GM19238 (cell line): ENCODE results near the gene CACNB4.
"Not testable (repeated sequence)": the region's sequence is repeated elsewhere in the genome, so short reads cannot be mapped to it uniquely, and the experiment has no call there.

ENCODE experiments used
- DNase-seq: peaks from one replicate; pipeline ENCODE4 v3.0.0; 2011; ENCODE audit warnings: low spot score; ENCODE audit not compliant: insufficient read length

The CACNB4 gene

DNA sequence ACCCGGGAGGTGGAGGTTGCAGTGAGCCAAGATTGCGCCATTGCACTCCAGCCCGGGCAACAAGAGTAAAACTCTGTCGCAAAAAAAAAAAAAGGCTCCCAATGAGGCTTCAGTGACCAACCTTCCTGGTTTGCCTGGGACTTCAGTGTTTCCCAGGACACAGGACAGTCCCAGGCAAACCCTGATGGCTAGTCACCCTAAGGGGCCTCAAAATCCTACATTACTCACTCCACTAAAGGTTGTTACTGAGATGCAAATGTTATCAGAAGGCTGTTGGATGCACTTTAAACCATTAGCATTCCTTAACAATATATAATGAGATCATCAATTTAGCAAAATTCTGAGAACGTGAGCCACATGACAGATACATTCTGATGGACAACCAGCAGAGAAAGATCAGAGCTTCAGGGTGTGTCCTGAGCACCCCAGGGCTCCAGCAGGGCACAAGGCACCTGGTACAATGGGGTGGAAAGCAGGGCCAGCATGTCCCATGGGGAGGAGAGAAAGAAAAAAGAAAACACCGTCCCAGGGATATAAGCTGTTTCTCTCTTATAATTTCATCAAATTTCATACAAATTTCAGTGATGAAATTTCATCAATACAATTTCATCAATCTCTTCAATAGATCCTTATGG, 152.5 kb downstream of the CACNB4 start:
- DNase-seq = no peak

DNA sequence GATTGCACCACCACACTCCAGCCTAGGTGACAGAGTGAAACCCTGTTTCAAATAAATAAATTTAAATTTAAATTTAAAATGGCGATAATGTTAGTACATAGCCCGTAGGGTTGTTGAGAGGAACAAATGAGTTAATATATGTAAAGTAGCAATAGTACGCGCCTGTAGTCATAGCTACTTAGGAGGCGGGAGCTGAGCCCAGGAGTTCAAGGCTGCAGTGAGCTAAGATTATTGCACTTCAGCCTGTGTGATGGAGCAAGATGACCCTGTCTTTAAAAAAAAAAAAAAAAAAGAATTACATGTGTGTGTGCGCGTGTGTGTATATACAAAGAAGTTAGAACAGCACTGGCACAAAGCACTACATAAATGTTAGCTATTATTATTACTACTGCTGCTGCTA, 153.2 kb downstream of the CACNB4 start:
- DNase-seq = no peak

DNA sequence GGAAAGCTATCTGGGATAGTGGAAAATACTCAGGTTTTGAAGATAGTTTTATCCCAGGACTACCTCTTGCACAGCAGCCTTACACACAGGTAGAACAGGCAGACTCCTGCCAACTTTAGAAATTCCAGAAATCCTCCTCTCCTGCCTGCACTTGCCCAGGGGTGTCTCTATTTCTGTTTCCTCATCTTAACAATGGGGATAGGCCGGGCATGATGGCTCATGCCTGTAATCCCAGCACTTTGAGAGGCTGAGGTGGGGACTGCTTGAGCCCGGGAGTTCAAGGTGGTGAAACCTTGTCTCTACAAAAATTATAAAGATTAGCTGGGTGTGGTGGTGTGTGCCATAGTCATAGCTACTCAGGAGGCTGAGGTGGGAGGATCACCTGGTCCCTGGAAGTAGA, 153.7 kb downstream of the CACNB4 start:
- no peak for DNase-seq

DNA sequence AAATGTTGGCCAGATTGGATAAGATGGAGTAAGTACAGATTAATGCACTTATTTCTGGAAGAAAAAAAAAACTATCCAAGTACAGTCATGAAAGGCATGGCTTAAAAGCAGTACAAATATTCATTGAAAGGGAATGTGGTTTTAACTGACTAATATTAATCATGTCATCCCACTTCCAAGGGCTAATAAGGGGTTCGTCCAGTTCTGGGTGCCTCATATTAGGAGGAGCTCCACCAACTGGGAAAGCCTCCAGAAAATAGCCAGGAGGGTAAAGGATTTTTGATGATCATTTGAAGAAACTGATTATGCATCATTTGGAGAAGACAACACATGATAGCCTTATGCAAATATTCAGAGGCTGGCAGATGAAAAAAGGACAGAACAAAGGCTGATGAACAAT, 155.4 kb downstream of the CACNB4 start:
- DNase-seq = no peak

DNA sequence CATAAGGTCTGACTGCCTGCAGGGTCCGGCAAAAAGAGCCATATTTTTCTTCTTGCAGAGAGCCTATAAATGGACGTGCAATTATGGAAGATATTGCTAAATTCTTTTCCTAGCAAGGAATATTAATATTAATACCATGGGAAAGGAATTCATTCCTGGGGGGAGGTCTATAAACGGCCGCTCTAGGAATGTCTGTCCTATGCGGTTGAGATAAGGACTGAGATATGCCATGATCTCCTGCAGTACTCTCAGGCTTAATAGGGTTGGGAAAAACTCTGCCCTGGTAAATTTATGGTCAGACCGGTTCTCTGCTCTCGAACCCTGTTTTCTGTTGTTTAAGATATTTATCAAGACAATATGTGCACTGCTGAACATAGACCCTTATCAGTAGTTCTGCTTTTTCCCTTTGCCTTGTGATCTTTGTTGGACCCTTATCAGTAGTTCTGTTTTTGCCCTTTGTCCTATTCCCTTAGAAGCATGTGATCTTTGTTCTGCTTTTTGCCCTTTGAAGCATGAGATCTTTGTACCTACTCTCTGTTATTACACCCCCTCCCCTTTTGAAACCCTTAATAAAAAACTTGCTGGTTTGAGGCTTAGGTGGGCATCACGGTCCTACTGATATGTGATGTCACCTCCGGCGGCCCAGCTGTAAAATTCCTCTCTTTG, 156.2 kb downstream of the CACNB4 start:
- not testable (repeated sequence) for DNase-seq

DNA sequence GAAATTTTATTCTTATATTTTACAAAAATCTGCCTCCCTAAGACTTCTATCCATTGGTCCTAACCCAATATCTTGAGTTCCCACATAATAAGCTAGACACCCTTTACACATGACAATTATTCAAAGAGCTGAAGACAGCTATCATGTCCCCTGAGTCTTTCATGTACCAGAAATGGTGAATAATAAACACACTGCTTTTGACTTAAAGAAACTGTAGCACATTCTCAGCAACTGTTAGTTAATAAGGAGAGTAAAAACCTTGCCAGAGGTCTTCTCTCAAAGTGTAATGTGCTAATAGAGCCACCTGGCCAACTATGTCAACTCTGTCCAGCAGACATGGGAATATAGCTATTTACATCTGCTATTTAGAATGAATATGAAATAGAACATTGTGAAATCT, 160.9 kb downstream of the CACNB4 start:
- no peak for DNase-seq

DNA sequence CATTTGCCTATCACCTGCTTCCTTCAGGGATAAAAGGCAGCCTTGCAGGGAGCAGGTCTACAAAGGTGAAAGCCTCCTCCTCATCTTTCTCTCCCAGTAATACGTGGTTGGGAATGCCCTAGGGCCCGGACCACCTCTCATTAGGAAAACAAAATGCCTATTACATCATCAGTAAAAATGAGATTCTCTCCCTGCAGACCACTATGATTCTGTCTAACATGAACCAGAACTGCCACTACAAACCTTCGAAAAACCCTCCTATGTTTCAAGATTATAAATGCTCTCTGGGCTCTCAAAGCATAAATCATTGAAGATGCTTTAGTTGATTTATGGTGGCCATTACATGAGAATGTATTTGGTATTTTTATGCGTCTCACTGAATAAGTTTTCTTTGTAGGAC, 162.2 kb downstream of the CACNB4 start:
- no peak for DNase-seq

DNA sequence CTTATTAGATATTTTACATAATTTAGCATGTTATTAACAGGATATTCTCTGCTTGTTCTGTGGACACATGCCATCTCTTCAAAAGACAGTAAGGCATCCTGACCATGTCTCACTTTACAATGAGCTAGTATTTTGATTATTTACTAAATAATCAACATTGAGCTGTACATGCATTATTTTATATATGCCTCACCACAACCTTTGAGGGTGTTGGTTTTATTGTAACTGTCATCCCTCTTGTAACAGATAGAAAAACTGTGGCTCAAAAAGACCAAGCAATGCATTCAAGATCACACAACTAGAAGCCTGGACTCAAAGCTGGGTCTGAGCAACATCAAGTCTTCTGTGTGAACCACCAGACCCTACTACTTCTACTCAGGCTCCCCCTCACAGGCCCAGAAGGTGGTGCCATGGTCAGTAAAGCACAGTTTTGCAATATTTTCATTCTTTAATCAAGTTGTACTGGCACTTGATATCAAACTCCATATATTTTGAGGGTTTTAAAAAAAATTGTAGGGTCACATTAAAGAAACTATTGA, 165.5 kb downstream of the CACNB4 start:
- no peak for DNase-seq

DNA sequence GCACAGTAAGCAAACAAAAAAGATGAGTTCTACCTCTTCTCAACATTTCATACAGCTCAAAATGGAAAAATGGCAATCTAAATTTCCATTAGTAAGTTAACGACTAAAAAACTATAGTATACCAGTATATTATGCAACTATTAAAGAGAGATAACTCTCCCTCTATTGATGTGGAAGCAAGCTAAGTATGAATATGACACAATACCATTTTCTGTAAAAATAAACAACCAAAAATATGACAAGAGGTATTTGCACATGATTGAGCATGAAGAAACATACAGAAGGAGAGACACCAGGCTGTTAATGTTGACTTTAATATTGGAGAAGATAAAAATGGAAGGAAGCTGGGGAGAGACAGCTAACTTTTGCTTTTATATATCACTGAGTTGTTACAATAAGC, 167.1 kb downstream of the CACNB4 start:
- no peak for DNase-seq

DNA sequence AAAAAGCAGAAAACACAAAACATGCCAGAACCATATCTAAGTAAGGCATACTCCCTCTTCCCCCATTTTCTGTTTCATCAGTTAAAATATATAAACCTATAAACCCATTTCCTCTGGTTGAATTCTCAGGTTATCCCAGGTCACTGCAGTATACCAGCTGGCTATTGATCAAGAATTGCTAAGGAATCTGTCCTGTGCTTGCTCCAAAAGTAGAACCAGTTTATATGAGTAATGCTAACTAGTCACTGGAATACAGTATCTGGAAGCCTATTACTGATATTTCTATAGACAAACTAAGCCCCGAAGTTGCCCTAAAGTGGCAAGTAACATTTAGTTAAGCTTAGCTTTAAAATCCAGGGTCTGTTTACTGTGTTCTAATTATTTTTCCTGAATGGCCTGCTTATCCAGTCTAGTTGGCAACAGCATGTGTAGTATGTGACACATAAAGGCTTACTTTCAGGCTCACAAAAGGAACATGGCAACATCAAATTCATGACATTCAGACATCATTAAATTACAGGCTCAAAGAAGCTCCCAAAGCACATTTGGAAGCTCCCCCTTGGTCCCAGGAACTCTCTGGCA, 167.7 kb downstream of the CACNB4 start:
- no peak for DNase-seq

DNA sequence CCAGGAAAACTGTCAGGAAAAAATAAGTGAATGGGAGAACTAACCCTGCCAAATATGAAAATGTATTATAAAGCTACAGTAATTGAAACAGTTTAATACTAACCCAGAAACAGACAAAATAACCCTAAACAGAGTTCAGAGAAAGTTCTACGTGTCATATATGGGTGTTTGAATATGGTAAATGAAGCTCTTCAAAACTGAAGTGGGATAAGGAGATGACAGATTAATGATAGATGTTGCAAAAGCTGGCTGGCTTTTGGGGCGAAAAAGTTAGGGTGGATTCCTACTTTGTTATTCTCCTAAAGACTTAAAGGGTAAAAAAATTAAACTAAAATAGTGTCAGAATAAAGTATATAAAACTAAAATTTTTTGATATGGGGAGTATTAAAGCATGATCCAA, 168.8 kb downstream of the CACNB4 start:
- no peak for DNase-seq

DNA sequence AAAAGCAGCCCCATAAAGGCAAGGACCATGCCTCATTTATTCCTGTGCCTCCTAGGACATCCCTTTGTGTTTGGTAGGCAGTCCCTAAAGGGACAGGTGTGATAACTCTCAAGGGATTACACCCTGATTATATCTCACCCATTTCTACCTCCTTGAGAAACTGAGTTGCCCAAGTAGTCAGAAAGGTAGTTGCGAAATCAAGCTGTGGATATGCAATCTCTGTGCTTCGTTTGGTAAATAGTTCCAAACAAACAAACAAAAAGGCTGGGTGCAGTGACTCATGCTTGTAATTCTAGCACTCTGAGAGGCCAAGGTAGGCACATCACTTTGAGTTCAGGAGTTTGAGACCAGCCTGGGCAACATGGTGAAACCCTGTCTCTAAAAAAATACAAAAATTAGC, 170.5 kb downstream of the CACNB4 start:
- no peak for DNase-seq

DNA sequence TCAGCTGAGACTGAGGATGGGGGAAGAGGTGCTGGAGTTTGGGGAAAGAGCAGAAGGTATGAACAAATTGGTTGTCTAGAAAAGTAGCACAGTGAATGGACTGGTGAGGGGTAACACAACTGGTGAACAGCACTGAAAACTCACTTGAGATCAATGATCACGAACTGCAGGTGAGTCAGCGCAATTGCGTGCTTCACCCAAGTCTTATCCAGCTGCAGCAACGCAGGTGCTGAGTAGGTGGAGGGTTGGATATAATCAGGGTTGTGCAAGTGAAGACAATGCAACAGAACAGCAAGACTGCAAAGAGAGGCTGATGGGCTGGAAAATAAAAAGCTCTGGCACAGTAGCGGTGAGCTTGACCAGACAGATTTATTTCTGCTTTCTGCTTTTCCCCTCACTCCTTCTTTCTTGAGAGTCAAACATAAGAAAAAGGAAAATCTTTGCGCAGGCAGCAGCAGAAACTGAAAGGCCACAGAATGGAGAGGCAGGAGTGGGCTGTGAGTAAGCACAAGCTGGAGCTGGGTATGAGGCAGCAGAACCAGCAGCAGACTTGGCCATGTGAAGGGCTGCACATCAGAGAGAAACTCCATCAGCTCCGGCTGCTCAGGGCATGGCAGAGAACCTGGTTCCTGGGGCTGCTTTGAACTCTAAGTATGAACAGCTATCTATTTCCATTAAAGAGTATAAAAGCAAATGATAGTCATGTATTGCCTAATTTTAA, 171.2 kb downstream of the CACNB4 start:
- DNase-seq = no peak

DNA sequence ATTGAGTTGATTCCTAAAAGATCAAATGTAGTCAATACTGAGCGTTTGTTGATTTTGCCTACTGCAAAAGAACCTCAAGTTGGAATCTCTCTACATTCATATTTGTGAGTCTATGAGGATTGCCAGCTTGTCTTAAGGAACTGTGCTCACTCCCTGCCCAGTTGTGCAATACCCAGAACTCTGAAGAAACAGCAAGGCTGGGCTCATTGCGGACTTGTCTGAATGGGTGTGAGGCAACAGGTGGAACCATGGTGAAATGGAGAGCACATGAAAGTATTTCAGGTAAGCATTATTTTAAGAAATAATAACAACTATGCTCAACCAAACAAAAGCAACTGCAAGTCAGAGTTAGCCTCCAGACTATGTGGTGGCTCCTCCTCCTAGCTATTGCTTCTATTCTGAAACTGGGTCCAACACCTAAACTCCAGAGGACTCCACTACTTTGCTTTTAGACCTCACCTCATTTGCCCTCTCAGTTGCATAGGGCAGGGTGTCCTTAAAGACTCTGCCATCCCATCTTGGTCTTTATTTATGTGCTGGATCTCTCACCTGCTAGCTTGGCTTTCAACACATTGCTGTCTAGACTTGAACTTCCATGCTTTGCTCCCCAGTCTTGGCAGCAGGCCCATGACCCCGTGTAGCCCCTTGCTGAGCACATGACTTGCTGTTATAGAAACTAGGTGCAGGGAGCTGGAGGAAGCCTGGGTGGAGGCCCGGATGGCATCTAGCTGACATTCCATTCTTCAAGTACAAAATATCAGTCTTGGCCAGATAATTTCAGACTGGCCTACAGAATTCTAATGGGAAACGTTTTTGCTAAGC, 175.8 kb downstream of the CACNB4 start:
- no peak for DNase-seq

DNA sequence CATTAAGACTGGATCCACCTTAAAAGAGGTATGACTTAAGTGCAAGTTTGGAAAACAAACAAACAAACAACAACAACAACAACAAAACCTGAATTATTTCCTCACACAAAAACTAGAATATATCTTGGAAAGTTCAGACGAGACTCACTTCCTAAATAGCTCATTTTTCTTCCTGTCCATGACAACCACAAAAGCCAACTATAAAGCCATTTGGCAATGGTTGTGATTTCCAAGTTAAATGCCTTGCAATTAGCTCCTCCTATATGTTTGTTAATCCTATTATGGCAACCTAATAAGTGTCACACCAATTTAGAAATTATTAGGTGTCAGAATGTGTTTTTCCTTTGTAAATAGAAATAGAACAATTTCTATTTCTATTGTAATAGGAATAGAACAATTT, 179.1 kb downstream of the CACNB4 start:
- DNase-seq = no peak

DNA sequence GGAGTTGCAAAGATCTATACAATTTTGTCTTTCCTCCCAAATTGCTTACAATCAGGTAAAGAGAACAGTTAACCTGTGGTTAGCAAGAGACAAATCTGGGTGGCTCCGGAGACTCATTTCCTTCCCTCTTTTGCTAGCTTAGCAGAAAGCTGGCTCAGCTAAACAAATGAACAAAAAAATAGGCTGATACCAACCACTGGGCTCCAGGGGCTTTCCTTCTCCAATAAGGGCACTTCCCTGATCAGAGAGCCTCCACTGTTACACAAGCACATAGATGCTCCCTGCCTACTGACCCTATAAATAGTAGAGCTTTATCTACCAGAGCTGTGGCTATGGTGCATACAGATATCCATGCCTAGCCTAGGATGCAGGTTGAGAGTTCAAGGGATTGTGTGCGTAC, 180.5 kb downstream of the CACNB4 start:
- no peak for DNase-seq

DNA sequence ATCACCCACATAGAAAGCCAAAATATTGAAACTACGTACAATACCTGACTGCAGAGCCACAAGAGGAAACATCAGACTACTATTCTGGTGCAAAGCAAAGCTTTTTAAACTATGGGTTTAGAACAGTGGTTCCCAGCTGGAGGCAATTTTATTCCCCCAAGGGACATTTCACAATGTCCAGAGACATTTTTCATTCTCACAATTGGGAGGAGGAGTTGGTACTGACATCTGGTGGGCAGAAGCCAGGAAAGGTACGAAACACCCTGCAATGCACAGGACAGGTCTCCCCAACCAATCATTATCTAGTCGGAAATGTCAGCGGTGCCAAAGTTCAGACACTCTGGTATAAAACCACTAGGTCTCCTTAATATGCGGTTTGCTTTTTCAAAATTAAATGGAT, 182.2 kb downstream of the CACNB4 start:
- DNase-seq = no peak

DNA sequence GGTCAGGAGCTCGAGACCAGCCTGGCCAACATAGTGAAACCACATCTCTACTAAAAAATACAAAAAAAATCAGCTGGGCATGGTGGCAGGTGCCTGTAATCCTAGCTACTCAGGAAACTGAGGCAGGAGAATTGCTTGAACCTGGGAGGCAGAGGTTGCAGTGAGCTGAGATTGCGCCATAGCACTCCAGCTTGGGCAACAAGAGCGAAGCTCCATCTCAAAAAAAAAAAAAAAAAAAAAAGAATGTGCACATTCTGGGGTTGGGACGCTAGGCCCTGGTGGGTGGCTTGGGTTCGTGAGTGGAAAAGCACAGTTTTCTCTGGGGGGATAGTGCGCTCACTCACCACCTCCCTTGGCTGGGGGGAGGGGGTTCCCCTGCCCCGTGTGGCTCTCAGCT, 183.2 kb downstream of the CACNB4 start:
- not testable (repeated sequence) for DNase-seq

DNA sequence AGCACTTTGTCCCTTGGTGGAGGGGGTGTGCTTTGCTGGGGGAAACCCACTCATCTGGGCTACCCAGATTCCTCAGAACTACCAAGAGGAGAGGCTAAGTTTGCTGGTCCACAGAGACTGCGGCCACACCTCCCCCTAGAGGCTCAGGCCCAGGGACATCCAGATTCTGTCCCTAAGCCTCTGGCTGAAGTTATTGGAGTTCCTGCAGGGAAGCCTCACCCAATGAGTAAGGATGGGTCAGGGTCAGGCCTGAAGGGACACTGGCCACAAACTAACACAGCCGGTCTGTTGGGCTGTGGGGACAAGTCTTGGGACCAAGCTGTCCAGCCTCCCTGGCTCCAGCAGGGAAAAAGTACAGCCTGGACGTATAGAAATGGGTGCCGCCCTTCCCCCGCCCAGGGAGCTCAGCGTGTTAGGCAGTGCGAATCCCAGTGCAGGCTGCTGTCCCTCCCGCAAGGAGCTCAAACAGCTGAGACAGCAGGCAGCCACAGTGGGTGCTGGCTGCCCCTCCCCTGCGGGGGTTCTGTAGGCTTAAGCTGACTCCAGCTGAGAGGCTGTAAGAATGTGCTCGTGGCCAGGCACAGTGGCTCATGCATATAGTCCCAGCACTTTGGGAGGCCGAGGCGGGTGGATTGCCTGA, 183.7 kb downstream of the CACNB4 start:
- DNase-seq = no peak

DNA sequence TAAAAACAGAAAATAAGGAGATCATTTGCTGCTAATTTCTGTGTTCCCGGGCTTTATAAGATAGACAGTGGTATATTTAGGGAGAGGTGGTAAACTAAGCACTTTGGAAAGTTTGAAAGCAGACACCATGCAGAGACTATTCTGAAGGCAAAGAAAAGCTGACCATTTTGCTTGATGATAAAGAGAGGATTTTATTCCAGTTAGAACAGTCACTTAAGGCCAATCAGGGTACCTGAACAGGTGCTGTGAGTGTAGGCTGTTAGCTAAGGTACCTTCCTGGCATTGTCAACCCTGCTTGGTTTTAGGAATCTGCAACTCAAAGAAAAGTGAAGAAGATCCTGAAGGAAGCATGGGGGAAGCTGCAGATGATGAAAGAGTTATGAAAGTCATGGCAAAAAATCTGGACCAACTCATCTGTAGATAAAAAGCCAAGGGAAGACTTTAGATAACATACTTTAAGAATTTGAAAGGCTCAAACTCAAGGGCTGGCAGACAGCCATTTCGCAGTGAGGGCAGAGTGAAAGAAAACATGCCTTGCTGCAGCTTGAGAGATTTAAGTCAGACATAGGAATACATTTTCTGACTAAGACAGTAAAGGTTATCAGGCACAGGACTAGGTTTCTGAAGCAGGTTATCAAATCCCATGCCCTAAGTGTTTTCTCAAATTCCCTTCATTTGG, 190.5 kb downstream of the CACNB4 start:
- DNase-seq = no peak
